ENCODE measurements around the gene TTC9.

DNA sequence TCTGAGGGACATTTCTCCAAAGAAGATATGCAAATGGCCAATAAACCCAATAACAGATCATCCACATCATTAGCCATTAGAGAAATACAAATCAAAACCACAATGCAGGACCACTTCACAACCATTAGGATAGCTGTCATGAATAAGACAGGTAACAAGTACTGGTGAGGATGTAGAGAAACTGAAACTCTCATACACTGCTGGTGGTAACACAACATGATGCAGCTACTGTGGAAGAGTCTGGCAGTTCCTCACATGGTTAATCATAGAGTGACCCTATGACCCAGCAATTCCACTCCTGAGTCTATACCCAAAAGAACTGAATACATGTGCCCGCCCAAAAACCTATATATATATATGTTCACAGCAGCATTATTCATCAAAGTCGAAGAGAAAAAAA lies 39.0 kb downstream of the TTC9 start:
- TF ChIP-seq, protein P1, sequence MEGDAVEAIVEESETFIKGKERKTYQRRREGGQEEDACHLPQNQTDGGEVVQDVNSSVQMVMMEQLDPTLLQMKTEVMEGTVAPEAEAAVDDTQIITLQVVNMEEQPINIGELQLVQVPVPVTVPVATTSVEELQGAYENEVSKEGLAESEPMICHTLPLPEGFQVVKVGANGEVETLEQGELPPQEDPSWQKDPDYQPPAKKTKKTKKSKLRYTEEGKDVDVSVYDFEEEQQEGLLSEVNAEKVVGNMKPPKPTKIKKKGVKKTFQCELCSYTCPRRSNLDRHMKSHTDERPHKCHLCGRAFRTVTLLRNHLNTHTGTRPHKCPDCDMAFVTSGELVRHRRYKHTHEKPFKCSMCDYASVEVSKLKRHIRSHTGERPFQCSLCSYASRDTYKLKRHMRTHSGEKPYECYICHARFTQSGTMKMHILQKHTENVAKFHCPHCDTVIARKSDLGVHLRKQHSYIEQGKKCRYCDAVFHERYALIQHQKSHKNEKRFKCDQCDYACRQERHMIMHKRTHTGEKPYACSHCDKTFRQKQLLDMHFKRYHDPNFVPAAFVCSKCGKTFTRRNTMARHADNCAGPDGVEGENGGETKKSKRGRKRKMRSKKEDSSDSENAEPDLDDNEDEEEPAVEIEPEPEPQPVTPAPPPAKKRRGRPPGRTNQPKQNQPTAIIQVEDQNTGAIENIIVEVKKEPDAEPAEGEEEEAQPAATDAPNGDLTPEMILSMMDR (conservative IDR thresholded peaks at IDR 0.05; ENCODE audit: low read length), result no peak
- no peak for TF ChIP-seq EZH2phosphoT487 (IDR thresholded peaks at IDR 0.05; ENCODE audit: borderline replicate concordance)

Measured in Loucy (cell line).